ENCODE results near the gene SNAI3. TPM values are rescaled to one million over a fixed set of nuclear protein-coding genes. Genes with fewer than 3 reads are reported as not detected.

SNAI3 gene
- total RNA-seq, 1 donor from 2014 or later, result not detected

DNA sequence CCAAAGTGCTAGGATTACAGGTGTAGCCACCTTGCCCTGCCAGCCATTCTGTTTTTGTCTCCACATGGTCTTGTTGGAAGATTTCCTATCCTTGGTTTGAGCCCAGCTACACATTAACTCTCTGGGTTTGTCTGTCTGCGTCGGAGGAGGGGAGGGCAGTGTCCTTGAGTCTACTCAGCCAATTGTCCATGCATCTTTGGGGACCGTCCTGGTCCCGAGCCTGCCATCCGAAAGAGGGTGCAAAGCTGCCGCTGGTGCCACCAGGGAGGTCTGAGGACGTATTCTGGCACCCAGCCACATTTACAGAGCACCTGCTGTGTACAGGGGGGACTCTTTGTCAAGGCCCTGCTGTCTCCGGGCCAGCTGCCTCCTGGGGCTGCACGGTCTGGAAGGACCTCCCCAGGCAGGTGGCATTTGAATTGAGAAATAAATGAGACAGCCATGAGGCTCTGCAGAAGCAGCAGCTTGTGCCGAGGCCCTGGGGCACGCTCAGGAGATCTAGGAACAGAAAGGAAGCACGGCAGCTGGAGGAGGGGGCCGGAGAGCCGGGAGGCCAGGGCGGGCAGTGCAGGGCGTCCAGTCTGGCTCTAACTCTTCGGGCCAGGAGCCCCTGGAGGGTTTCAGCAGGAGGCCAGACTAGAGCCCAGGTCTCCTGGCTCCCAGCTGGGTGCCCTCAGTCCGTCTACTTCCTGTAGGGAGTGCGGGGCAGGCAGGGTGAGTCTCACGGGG lies 36.9 kb downstream of the SNAI3 start:
- no peak for DNase-seq

DNA sequence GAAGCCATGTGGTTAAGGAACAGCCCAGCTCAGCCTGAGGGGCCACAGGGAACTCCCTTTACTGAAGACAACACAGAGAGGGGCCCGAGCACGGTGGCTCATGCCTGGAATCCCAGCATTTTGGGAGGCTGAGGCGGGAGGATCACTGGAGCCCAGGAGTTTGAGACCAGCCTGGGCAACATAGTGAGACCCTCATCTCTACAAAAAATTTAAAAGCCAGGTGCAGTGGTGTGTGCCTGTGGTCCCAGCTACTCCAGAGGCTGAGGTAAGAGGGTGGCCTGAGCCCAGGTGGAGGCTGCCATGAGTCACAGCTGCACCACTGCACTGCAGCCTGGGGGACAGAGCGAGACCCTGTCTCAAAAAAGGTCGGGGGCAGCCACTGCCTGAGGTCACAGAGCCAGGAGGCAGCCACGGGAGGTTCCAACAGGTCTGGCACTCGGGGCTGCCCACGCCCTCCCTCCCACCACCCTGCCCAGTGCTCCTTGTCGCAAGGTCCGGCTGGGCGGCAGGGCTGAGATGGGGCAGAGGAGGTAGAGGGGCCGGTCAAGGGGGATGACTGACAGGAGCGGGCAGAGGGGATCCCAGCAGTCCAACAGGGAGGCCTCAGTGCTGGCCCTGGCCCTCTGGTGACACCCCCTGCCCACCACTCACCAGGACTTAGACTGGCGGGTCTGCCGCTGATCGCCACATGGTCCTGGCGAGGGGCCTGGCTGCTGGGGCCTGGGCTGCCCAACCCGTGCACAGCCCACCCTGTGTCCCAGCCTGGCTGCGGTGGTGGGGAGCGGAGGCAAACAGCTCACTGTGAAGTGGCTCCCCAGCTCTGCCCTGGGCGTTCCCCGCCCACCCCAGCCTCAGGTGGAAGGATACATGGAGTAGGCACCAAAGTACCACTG lies 38.9 kb downstream of the SNAI3 start:
- DNase-seq, result no peak

DNA sequence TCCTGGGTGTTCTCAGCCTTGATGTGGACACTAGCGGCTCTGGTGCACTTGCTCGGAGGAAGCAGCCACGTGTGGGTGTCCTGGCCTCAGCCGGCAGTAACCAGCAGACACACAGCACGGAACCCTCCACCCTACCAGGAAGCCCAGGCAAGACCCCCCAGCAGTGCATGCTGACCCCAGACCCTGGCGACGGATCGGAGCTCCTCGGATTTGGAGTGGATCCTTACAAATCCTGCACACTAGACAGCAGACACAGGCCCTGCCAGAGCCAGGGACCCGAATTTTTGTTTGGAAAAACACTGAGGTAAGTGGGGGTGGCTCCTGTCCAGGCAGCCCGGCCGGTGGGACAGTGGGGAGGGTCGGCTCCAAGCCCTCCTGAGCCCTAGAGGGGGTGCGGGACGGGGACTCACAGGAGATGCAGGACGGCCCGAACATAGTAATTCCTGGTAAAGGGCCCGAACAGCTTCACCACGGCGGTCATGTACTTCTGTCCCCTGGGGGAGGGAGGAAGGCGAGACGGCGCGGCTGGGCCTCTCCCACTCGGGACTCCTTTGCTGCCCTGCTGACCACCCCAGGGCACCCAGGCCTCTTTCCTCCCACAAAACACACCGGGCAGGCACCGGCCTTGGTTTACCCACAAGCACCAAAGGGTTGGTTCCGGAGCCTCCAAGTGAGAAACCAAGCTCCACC lies 39.8 kb downstream of the SNAI3 start:
- no peak for DNase-seq

DNA sequence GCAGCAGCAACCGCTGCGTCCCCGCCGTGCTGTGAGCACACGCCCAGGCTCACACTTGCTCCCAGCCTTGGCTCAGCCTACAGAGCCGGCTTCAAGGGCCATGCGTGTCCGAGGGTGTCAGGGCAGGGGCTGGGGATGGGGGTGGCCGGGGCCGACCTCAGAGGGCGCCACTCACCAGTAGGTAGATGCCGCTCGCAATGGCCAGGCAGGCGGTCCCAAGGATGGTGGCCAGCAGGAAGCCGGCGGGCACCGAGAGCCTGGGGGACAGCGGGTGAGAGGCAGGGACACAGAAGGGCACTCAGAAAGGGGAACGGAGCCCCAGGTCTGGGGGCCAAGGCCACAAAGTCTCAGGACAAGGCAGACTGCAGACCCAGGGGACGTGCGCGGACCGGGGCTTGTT lies 40.4 kb downstream of the SNAI3 start:
- DNase-seq, result no peak

DNA sequence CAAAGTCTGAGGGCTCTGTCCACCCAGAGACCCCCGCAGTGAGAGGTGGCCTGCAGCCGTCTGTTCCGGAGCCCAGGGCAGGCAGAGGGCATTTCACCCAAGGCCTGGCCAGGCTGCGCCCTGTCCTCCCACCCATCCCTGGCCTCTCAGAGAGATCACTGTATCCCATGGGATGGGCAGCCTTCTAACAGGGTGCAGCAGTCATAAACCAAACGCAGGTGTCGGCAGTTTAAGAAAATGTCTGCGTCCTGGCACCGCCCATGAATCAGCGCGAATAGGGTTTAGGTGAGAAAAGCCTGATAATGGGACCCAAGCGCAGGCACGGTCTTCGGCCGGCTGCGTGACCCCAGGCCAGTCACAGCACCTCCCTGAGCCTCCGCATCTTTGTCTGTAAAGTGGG lies 40.9 kb downstream of the SNAI3 start:
- no peak for DNase-seq

DNA sequence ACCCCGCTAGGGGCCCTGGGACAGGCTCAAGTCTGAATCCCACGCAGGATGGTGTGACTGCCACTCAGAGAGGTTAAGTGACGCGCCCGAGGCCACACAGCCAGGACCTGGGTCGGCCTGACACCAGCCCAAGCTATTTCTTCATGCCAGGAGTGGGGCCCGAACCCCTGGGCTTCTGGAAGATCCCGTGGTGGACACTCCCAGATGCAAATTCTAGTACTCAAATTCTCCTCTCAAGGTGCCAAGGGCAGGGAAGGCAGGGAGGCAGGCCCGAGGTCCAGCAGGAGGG lies 42.7 kb downstream of the SNAI3 start:
- DNase-seq, result no peak

DNA sequence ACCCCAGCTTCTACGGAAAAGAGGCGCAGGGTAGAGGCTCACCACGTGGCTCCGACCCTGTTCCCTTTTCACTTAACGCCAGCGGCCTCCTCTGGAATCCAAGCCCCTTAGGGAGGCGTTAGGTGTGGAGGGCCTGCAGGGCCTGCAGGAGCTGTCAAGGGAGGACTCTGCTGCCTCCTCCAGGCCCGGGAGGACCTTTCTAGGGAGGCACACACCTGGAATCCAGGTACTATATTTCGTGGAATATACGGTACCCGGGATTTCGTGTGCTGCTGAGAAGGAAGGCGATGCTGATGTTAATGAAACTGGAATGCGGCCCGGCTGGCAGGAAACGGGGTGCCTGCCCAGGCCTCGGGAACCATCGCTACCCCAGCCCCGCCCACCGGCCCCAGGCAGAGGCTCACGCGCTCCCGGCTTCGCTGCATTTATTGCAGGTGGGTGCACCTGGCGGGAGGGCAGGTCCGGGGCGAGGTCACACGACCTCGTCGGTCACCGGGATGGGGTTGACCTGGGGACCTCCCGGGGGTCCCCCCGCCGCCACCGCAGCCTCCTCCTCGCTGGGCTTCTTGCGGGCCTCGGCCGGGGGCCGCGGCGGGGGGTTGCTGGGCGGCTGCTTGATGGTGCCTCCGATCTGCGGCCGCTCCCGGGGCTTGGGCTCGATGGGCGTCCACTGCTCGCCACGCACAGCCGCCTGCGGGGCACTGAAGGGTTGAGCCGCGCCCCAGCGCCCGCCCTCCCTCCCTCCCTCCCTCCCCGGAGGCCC lies 43.2 kb downstream of the SNAI3 start:
- no peak for DNase-seq

DNA sequence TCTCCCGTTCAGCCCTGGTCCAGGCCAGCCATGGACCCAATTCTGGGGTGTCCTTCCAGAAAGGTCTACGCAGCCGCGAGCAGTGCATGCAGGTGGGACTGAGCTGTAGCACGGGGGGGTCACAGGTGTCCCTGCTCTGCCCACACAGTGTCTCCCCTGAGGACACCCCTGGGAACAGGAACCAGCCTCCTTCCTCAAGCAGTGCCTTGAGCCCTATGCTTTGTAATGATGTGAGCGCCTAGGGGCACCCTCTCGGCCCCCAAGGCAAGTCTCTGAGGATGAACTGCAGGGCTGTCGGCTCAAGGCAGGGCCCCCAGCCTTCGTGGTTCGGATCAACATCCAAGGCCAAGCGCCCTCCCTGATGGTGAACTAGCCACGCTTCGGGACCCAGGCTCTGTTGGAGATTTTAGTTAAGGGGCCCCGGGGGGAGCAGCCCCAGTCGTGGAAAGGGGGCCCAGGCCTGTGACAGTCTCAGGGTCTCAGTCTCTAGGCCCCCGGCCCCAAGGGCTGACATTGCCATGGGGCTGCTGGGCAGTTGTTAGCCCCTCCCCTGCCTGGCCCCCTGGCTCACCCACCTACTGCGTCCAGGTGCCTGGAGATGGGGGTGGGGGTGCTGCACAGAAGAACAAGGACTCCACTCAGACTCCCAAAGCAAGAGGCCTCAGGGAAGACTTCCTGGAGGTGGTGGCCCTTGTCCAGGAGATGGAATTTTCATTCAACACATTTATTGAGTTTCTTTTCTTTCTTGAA lies 45.6 kb downstream of the SNAI3 start:
- no peak for DNase-seq

DNA sequence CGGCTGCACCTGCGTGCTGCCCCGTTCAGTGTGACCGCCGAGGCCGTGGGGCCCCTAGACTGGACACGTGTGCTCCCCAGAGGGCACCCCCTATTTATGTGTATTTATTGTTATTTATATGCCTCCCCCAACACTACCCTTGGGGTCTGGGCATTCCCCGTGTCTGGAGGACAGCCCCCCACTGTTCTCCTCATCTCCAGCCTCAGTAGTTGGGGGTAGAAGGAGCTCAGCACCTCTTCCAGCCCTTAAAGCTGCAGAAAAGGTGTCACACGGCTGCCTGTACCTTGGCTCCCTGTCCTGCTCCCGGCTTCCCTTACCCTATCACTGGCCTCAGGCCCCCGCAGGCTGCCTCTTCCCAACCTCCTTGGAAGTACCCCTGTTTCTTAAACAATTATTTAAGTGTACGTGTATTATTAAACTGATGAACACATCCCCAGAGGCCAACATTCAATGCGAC lies 46.2 kb downstream of the SNAI3 start:
- no peak for DNase-seq

DNA sequence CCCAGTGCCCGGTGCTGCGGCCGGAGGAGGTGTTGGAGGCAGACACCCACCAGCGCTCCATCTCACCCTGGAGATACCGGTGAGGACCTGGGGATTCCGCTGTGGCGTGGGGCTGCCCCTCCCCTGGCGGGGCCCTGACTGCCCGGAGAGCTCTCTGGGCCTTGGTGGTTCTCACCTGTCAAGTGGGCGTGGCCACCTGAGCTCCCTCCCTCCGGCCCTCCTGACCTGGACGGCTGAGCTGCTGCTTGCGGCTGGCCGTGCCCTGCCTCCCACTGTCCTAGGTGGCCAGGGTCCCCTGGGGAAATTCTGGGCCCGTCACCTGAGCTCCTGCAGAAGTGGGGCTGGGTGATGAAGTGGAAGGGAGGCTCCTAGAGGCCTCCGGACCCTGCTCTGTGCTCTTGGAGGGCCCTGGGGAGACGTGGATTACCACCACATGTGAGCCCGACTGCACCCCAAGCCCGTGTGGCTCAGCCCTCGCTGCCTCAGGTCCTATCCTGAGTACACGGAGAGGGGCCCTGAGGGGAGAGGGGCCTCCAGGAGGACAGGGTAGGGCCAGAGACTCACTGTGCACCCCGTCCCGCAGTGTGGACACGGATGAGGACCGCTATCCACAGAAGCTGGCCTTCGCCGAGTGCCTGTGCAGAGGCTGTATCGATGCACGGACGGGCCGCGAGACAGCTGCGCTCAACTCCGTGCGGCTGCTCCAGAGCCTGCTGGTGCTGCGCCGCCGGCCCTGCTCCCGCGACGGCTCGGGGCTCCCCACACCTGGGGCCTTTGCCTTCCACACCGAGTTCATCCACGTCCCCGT lies 46.9 kb downstream of the SNAI3 start:
- peak; percentile 3 for DNase-seq

DNA sequence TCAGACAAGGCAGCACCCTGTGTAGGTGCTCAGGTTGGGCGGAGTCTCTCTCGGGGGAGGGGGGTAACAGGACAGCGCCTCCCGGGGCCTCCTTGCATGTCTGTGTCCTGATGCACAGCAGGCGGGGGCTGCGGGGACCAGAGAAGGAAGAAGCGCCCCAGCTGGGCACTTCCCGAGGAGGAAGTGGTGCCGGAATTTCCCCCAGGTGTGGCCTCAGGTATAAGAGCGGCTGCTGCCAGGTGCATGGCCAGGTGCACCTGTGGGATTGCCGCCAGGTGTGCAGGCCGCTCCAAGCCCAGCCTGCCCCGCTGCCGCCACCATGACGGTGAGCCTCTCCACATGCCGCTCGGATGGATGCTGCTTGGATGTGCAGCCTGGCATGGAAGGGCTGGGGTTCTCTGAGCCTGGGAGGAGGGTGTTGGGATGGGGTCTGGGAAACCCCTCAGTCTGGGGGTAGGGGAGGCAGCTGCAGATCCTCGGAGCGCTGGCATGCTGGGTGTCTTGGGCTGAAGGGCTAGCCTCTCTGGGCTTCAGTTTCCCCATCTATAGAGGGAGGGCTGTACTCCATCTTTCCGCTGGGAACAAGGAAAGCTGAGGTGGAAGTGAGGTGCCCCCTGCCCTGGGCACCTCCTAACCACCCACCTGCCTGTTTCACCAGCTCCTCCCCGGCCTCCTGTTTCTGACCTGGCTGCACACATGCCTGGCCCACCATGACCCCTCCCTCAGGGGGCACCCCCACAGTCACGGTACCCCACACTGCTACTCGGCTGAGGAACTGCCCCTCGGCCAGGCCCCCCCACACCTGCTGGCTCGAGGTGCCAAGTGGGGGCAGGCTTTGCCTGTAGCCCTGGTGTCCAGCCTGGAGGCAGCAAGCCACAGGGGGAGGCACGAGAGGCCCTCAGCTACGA lies 47.7 kb downstream of the SNAI3 start, which contains the start of gene IL17C:
Gene IL17C, plus strand, starts transcription at position 250 of the 908 bp plus-strand sequence. Its CDS starts 70 bp downstream, at position 320.
- no peak for DNase-seq

DNA sequence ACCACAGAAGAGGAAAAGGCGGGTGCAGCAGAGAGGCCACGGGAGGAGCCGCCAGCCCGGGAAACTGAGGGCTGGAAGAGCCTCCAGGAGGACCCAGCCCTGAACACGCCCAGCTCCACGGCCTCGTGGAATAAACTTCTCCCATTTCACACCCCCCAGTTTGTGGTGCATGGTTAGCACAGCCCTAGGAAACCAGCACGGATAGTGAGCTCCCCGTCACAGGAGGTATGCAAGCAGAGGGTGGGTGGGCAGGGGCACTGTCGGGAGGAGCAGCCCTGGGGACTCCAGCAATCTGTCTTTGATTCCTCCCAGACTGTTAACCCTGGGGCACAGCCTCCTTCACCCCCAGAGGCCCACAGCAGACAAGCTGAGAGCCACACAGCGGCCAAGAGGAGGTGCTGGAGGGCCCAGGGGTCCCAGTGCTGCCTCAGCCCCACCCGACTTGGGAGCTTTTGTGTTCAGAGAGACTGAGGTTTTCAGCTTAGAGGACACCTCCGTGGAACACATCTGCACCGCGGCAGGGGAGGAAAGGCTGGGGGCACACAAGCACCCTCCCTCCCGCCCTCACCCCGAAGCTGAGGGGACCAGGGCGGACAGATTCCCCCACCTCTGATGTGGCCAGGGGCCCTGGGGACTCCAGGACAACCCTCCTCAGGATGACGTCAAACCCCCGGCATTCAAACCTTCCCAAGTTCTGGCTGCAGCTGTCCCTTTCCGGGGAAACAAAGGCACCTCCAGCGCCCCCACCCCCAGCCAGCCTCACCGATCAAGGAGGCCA lies 49.6 kb downstream of the SNAI3 start:
- no peak for DNase-seq

DNA sequence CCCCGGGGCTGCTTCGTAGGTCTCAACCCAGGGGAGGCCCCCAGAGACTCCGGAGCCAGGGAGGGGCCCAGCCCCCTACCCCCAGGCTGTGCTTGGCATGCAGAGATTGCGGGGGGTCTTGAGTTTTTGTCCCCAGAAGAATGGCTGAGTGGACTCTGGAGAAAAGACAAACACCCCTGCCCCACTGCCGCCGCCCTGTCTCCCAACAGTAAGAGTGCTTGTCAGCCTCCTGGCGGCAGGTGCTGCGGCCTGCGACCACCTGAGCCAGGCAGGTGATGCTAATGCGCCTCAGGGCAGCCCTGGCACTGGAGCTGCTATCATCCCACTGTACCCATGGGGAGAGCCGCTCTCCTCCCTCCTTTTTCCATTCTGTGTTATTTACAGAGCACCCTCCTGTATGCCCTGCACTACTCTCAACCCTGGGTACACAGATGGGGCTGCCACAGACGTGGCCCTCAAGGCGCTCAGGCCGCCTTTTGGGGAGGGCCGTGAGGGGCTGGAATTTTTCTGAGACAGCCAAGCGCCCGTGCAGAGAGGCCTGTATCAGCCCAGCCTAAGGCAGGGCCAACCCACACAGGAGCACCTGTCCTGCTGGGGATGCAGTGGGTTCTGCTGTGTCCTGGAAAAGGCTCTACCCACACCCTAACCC lies 50.5 kb downstream of the SNAI3 start:
- DNase-seq, result no peak

DNA sequence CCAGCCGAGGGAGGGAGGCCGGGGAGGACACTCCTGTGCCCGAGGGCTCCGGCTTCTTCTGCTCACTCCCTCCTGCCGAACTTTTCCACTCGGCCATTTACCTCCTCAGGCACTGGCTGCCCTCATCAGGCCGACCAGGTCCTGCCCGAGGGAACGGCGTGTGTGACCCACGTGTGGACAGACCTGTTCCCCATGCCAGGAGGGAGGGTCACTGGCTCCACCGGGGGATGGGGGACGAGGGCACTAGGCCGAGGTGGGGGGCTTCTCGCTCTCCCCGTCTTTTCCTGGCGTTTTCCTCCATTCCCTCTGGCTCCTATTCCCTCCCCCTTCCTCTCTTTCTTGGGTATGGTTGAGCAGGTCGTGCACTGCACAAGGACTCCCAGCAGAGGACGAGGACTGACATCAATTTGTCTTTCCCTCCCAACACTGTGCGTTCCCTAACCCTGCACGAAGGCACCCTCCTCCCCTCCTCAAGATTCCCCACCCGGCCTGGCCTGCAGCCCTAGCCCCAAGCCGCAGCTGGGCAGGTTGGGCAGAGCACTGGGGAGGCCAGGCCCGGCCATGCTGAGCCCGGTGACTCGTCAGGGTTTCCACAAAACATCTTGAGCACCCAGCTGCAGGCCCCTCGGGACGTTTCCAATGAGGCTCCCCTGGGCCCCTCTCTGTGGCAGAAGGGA lies 51.2 kb downstream of the SNAI3 start:
- peak; percentile 25 for DNase-seq

DNA sequence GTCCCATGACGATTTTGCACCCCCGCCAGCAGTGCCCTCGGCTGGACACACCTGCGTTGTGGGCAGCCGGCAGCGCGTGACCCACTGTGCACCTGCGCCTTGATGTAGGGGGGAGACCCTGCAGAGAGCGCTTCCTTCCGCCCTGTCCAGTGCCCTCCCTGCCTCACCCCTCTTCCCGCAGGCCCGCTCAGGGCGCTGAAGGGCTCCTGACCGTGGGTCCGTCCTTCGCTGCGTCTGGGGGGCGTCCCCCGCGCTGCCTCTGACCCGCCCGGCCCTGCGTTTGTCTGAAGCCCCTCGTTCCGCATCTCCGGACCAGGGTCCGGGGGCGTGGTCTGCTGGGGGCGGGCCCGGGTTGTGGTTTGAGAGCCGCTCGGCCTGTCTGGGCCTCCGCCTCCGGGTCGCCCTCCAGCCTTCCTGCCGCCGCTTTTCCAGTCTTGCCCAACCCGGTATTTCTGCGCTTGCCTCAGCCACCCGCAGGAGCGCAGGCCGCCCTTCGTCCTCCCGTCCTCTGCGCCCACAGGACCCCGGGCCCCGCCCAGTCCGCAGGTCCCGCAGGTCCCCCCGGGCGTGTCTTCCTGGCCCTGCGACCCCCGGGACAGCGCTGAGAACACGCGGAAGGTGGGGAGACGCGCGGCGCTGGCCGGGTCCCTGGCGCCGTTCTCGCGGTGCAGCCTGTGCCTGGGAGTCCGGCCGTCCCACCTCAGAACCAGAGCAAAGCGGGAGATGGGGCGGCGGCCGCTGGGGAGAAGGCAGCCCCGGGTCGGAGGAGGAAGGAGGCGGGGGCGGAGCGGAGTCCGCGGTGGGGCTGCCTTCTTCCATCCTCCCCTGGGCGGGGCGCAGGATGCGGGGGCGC lies 51.9 kb downstream of the SNAI3 start:
- DNase-seq, result peak; percentile 49

DNA sequence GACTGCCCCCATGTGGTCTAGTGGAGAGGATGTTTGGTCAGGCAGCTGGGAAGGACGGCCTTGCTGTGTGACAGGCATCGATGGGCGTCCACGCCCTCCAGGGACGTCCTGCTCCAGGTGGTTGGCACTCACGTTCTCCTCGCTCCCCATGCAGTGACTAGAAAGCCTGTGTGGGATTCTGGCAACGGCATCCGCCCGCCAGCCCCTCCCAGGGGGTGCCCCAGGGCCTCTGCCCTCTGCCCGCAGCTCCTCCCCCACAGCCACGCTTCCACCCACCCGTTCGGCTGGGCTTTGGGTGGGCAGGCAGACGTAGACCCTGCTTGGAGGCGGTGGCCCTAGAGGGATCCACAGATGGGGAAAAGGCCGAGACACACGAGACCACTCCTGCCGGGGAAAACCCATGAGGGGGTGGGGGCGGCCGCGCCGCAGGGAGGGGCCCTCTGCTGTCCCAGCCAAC lies 52.6 kb downstream of the SNAI3 start:
- peak; percentile 64 for DNase-seq

DNA sequence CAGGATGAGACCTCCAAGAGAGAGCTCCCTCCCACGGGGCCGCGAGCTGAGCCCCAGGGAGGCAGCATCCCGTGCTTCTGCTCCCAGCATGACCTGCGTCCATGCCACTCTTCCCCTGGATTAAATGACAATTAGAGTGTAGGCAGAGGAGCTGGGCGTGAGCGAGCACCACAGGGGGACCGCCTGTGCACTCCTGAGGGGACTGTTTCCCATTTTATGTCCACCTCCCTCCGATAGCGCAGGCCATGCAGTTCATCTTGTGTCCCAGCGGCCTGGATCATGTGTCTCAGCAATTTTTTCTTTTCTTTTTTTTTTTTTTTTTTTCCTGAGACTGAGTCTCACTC lies 53.7 kb downstream of the SNAI3 start:
- DNase-seq, result no peak

All from dermis blood vessel endothelial cell (primary cell).